ENCODE results near the gene RAPGEF2. TPM values are rescaled to one million over a fixed set of nuclear protein-coding genes. Genes with fewer than 3 reads are reported as not detected.

RAPGEF2 gene
- total RNA-seq, 1 experiment from 2014 or later, result 21.2 TPM

DNA sequence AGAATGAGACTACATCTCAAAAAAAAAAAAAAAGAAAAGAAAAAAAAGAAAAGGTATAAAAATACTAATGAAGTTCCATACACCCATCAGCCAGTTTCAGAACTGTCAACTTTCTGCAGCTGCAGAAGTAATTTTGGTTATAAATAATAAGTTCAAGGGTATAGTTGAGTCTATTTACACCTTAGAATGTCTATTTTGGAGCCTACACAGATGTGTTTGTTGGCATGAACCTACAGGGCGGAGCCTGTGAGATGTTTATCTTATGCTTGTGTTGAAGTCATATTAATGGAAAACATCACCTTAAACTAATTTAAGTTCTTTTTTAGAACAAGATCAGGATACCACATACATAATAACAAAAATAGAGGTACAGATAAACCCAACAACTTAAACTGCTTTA lies 85.8 kb downstream of the RAPGEF2 start:
- H3K9me3 ChIP-seq (ENCODE audit: low read length), result no peaks in the 10 kb centered on the region
- H4K20me1 ChIP-seq (ENCODE audit: low read length), result no peaks in the 10 kb centered on the region
- ATAC-seq, result no peak
- CTCF ChIA-PET, result no interaction called here
- DNase-seq, result no peak
- H3K27ac ChIP-seq (ENCODE audit: low read length), result no peak overlapping the region
- H3K4me3 ChIP-seq (ENCODE audit: low read length), result no peak overlapping the region
- peaks cover 8% of the 10 kb centered on the region; the same call in 1 of the 2 replicates for H3K4me1 ChIP-seq (ENCODE audit: insufficient read depth, low read length)
- H3K36me3 ChIP-seq (ENCODE audit: low read depth, low read length), result no peaks in the 10 kb centered on the region
- intact Hi-C loops (cut with micrococcal nuclease), result no loop called here
- H3K79me2 ChIP-seq (ENCODE audit: low read length), result no peaks in the 10 kb centered on the region
- no peak overlapping the region for H2AFZ ChIP-seq (ENCODE audit: low read length)
- TF ChIP-seq EZH2 (IDR thresholded peaks at IDR 0.05; ENCODE audit: low read length, unreplicated experiment) (no peak), EZH2phosphoT487 (IDR thresholded peaks at IDR 0.05; ENCODE audit: borderline replicate concordance, low read length) (no peak)
- TF ChIP-seq, protein P1, sequence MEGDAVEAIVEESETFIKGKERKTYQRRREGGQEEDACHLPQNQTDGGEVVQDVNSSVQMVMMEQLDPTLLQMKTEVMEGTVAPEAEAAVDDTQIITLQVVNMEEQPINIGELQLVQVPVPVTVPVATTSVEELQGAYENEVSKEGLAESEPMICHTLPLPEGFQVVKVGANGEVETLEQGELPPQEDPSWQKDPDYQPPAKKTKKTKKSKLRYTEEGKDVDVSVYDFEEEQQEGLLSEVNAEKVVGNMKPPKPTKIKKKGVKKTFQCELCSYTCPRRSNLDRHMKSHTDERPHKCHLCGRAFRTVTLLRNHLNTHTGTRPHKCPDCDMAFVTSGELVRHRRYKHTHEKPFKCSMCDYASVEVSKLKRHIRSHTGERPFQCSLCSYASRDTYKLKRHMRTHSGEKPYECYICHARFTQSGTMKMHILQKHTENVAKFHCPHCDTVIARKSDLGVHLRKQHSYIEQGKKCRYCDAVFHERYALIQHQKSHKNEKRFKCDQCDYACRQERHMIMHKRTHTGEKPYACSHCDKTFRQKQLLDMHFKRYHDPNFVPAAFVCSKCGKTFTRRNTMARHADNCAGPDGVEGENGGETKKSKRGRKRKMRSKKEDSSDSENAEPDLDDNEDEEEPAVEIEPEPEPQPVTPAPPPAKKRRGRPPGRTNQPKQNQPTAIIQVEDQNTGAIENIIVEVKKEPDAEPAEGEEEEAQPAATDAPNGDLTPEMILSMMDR (conservative IDR thresholded peaks at IDR 0.05; ENCODE audit: low read depth, low read length), result no peak
- H3K9ac ChIP-seq (ENCODE audit: low read length), result no peak overlapping the region
- POLR2A ChIA-PET (ENCODE audit: unreplicated experiment), result no interaction called here
- no peaks in the 10 kb centered on the region for H3K27me3 ChIP-seq (ENCODE audit: low read length)
- no peaks in the 10 kb centered on the region for H3F3A ChIP-seq (ENCODE audit: low read length, unreplicated experiment)
- no peaks in the 10 kb centered on the region for H3K9me2 ChIP-seq (replicated peaks; ENCODE audit: low read length)
- no TSS peak for BruUV-seq (replicated peaks)
- H3K4me2 ChIP-seq (ENCODE audit: low read length), result no peak overlapping the region

DNA sequence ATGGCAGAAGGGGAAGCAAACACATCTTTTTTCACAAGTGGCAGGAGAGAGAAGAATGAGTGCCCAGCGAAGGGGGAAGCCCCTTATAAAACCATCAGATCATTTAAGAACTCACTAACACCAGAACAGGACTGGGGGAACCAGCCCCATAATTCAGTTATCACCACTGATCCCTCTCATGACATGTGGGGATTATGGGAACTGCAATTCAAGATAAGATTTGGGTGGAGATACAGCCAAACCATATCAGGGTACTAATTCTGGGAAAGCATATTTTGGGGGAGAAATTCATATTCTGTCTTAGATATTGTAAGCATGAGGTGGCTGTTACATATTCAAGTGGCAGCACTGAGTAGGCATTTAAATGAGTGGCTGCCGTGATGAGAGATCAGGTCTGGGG lies 87.8 kb downstream of the RAPGEF2 start:
- ChIA-PET POLR2A (ENCODE audit: unreplicated experiment) (no interaction called here), CTCF (no interaction called here)
- TF ChIP-seq, protein P1 (conservative IDR thresholded peaks at IDR 0.05; ENCODE audit: low read depth, low read length), result no peak
- TF ChIP-seq EZH2phosphoT487 (IDR thresholded peaks at IDR 0.05; ENCODE audit: borderline replicate concordance, low read length) (no peak), EZH2 (IDR thresholded peaks at IDR 0.05; ENCODE audit: low read length, unreplicated experiment) (no peak)
- DNase-seq, result no peak
- H3K9ac ChIP-seq (ENCODE audit: low read length), result no peak overlapping the region
- H4K20me1 ChIP-seq (ENCODE audit: low read length), result no peaks in the 10 kb centered on the region
- intact Hi-C loops (cut with micrococcal nuclease), result no loop called here
- peaks cover 6% of the 10 kb centered on the region; the same call in 1 of the 2 replicates for H3K4me1 ChIP-seq (ENCODE audit: insufficient read depth, low read length)
- H3K79me2 ChIP-seq (ENCODE audit: low read length), result no peaks in the 10 kb centered on the region
- no peak for ATAC-seq
- BruUV-seq (replicated peaks), result no TSS peak
- H3K4me2 ChIP-seq (ENCODE audit: low read length), result no peak overlapping the region
- no peak overlapping the region for H3K4me3 ChIP-seq (ENCODE audit: low read length)
- no peak overlapping the region for H2AFZ ChIP-seq (ENCODE audit: low read length)
- H3K27me3 ChIP-seq (ENCODE audit: low read length), result no peaks in the 10 kb centered on the region
- no peaks in the 10 kb centered on the region for H3K36me3 ChIP-seq (ENCODE audit: low read depth, low read length)
- no peaks in the 10 kb centered on the region for H3F3A ChIP-seq (ENCODE audit: low read length, unreplicated experiment)
- no peak overlapping the region for H3K27ac ChIP-seq (ENCODE audit: low read length)
- H3K9me3 ChIP-seq (ENCODE audit: low read length), result no peaks in the 10 kb centered on the region
- no peaks in the 10 kb centered on the region for H3K9me2 ChIP-seq (replicated peaks; ENCODE audit: low read length)

DNA sequence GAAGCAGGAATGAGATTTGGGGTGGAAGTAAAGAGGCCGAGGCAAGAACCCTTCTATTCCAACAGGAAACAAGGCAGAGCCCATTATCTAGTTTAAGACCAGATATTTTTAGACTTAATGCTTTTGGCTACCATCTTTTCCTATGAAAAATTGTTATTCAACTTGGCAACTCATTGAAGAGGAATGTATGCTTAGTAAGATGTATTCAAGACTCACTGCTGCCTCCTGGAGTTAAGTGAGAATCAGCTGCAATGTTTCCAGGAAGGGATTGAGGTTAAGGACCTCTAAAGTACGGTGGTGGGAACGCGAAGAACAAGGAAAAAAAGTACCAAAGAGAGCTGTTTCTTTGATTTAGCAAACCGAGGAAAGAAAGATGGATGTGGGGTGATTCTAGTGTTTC lies 89.1 kb downstream of the RAPGEF2 start:
- H3K27me3 ChIP-seq (ENCODE audit: low read length), result no peaks in the 10 kb centered on the region
- DNase-seq (peak; percentile 81), ATAC-seq (peak; percentile 22; the same call in 1 of the 2 replicates)
- H3K9me2 ChIP-seq (replicated peaks; ENCODE audit: low read length), result no peaks in the 10 kb centered on the region
- H2AFZ ChIP-seq (ENCODE audit: low read length), result no peak overlapping the region
- no peak overlapping the region for H3K27ac ChIP-seq (ENCODE audit: low read length)
- ChIA-PET CTCF (no interaction called here), POLR2A (ENCODE audit: unreplicated experiment) (no interaction called here)
- intact Hi-C loops (cut with micrococcal nuclease), result no loop called here
- H3F3A ChIP-seq (ENCODE audit: low read length, unreplicated experiment), result no peaks in the 10 kb centered on the region
- H3K9ac ChIP-seq (ENCODE audit: low read length), result no peak overlapping the region
- no peaks in the 10 kb centered on the region for H4K20me1 ChIP-seq (ENCODE audit: low read length)
- no peaks in the 10 kb centered on the region for H3K9me3 ChIP-seq (ENCODE audit: low read length)
- H3K4me1 ChIP-seq (ENCODE audit: insufficient read depth, low read length), result peaks cover 4% of the 10 kb centered on the region; the same call in 1 of the 2 replicates
- no peaks in the 10 kb centered on the region for H3K79me2 ChIP-seq (ENCODE audit: low read length)
- no TSS peak for BruUV-seq (replicated peaks)
- 0 out of 2 replicates have a peak overlapping the region, but pooled peaks have one; percentile 24 for H3K4me2 ChIP-seq (ENCODE audit: low read length)
- TF ChIP-seq EZH2phosphoT487 (IDR thresholded peaks at IDR 0.05; ENCODE audit: borderline replicate concordance, low read length), result no peak
- TF ChIP-seq, protein P1 (conservative IDR thresholded peaks at IDR 0.05; ENCODE audit: low read depth, low read length), result peak; percentile 79
- no peaks in the 10 kb centered on the region for H3K36me3 ChIP-seq (ENCODE audit: low read depth, low read length)
- no peak overlapping the region for H3K4me3 ChIP-seq (ENCODE audit: low read length)
